ENCODE results near the gene FSCN2. TPM values are rescaled to one million over a fixed set of nuclear protein-coding genes. Genes with fewer than 3 reads are reported as not detected.

FSCN2 gene
- total RNA-seq, 4 donors from 2014 or later = 0.46 to 2.7 (median 1.8) TPM

- intact Hi-C loops (cut with DNase I; ENCODE audit: low total_unique reads) = no loop called here
- TF ChIP-seq POLR2A (IDR thresholded peaks at IDR 0.05) = no peak
- TF ChIP-seq CTCF (IDR thresholded peaks at IDR 0.05) = no peak
- H3K4me3 ChIP-seq (ENCODE audit: low read depth, poor library complexity, severe bottlenecking) = no peak overlapping the region
- WGBS, 2 donors = 66 to 77% methylated on average over 15 of the region's 18 CpGs
- DNase-seq (ENCODE audit: low spot score in 2 of 2) = no peak
These were observed 3.9 kb upstream of the FSCN2 start for GRCh38 chr17:81524039-81524864.

GRCh38 chr17:81524865-81525159 is 3.4 kb upstream of the FSCN2 start:
- 90 to 96% methylated on average over 4 to 7 of the region's 8 CpGs for WGBS, 2 donors
- no peak overlapping the region for H3K4me3 ChIP-seq (ENCODE audit: low read depth, poor library complexity, severe bottlenecking)
- DNase-seq (ENCODE audit: low spot score in 2 of 2) = no peak
- intact Hi-C loops (cut with DNase I; ENCODE audit: low total_unique reads) = no loop called here
- no peak for TF ChIP-seq POLR2A (IDR thresholded peaks at IDR 0.05)
- no peak for TF ChIP-seq CTCF (IDR thresholded peaks at IDR 0.05)

- intact Hi-C loops (cut with DNase I; ENCODE audit: low total_unique reads) = no loop called here
- H3K4me3 ChIP-seq (ENCODE audit: low read depth, poor library complexity, severe bottlenecking) = no peak overlapping the region
- TF ChIP-seq CTCF (IDR thresholded peaks at IDR 0.05) = no peak
- no peak for TF ChIP-seq POLR2A (IDR thresholded peaks at IDR 0.05)
These were observed 1.3 kb upstream of the FSCN2 start for GRCh38 chr17:81526662-81527571.

GRCh38 chr17:81528384-81528650 is 140 bp downstream of the FSCN2 start:
- DNase-seq (ENCODE audit: low spot score in 2 of 2) = no peak
- no peak overlapping the region for H3K4me3 ChIP-seq (ENCODE audit: low read depth, poor library complexity, severe bottlenecking)
- 37% methylated on average over 19 of the region's 20 CpGs; no CpG with 5 or more reads in 1 of the 2 donors for WGBS, 2 donors
- no peak for TF ChIP-seq CTCF (IDR thresholded peaks at IDR 0.05)
- no peak for TF ChIP-seq POLR2A (IDR thresholded peaks at IDR 0.05)
- intact Hi-C loops (cut with DNase I; ENCODE audit: low total_unique reads) = no loop called here

More at GRCh38 chr17:81526662-81527571, 1.3 kb upstream of the FSCN2 start:
- WGBS, 2 donors = 82 to 88% methylated on average over 15 to 18 of the region's 21 CpGs
- no peak for DNase-seq (ENCODE audit: low spot score in 2 of 2)

- whole genome bisulfite sequencing, 2 donors = 77 to 80% methylated on average over 49 to 53 of the region's 62 CpGs
- no peak overlapping the region for H3K4me3 ChIP-seq (ENCODE audit: low read depth, poor library complexity, severe bottlenecking)
- TF ChIP-seq POLR2A (IDR thresholded peaks at IDR 0.05) = no peak
- no peak for TF ChIP-seq CTCF (IDR thresholded peaks at IDR 0.05)
- intact Hi-C loops (cut with DNase I; ENCODE audit: low total_unique reads) = no loop called here
- no peak for DNase-seq (ENCODE audit: low spot score in 2 of 2)
These were observed 667 bp downstream of the FSCN2 start for GRCh38 chr17:81528651-81529436.

All from lower leg skin (tissue), 4 donors.